ENCODE measurements around the gene PRKN.
A peak's percentile ranks its signal among the peaks of the same experiment; 100 is the strongest.

DNA sequence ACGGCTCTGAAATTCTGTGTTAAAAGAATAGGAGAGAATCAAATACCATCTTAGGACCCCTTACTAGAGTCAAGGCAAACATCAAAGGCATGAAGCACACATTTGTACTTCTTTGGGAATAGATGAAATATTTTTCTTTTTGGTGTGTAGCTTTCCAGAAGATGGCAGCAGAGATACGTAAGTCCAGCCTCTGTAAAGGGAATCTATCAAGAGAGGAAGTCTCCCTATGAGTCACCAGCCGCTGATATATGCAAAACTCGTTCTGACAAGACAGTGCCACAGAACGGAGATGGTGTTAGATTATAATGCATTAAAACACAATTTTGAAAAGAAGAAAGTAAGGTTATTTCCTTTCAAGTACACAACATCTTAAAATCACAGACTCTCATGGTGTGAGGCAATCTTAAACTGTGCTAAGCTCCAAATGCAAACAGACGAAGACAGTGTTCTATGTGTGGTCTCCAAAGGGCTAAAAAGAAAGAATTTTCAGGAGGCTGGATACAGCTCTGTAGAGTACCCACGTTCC lies 1333.7 kb downstream of the PRKN start:
- TF ChIP-seq EP300 (conservative IDR thresholded peaks at IDR 0.05; ENCODE audit: poor library complexity, severe bottlenecking) (no peak), RAD21 (conservative IDR thresholded peaks at IDR 0.05) (peak; percentile 96), SMC3 (conservative IDR thresholded peaks at IDR 0.05; ENCODE audit: poor library complexity) (peak; percentile 89), TAF1 (IDR thresholded peaks at IDR 0.05; ENCODE audit: low read depth) (no peak)
- TF ChIP-seq, protein P1, sequence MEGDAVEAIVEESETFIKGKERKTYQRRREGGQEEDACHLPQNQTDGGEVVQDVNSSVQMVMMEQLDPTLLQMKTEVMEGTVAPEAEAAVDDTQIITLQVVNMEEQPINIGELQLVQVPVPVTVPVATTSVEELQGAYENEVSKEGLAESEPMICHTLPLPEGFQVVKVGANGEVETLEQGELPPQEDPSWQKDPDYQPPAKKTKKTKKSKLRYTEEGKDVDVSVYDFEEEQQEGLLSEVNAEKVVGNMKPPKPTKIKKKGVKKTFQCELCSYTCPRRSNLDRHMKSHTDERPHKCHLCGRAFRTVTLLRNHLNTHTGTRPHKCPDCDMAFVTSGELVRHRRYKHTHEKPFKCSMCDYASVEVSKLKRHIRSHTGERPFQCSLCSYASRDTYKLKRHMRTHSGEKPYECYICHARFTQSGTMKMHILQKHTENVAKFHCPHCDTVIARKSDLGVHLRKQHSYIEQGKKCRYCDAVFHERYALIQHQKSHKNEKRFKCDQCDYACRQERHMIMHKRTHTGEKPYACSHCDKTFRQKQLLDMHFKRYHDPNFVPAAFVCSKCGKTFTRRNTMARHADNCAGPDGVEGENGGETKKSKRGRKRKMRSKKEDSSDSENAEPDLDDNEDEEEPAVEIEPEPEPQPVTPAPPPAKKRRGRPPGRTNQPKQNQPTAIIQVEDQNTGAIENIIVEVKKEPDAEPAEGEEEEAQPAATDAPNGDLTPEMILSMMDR (IDR thresholded peaks at IDR 0.05; ENCODE audit: poor library complexity, severe bottlenecking) = peak; percentile 96

Measured in neural cell (in vitro differentiated cells).